GM19324 (cell line): Measurements from ENCODE around the gene MED26.
"Not testable (repeated sequence)": the region's sequence is repeated elsewhere in the genome, so short reads cannot be mapped to it uniquely, and the experiment has no call there.

Experiments used
- ATAC-seq: cut with Tn5 transposase; IDR thresholded peaks from one replicate; pipeline ENCODE4 v1.9.1; 2021; ENCODE audit warnings: mild to moderate bottlenecking, moderate library complexity; ENCODE audit not compliant: unreplicated experiment, low FRiP score

Gene MED26

DNA sequence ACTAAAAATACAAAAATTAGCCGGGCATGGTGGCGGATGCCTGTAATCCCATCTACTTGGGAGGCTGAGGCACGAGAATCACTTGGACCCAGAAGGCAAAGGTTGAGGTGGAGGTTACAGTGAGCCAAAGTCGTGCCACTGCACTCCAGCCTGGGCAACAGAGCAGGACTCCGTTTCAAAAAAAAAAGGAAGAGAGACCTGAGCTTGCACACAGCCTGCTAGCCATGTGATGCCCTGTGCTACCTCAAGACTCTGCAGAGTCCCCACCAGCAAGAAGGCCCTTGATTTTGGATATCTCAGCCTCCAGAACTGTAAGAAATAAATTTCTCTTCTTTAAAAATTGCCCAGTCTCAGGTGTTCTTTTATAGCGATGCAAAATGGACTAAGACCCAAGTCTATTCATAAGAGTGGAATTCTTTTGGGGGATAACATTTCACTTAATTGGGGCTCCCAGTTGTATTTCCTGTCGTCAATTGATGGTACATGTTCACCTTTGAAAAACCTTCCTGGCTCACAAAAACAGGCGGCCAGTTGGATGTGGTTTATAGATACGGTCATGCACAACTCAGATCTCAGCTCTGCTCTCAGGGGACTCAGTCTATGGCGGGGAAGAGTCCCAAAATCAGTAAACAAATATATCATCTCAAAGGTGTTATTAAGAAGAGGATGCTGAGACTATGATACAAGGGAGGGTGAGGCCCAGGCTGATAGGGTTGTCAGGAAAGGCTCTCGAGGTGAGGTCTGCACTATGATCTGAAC lies 83.4 kb downstream of the MED26 start:
- no peak for ATAC-seq

DNA sequence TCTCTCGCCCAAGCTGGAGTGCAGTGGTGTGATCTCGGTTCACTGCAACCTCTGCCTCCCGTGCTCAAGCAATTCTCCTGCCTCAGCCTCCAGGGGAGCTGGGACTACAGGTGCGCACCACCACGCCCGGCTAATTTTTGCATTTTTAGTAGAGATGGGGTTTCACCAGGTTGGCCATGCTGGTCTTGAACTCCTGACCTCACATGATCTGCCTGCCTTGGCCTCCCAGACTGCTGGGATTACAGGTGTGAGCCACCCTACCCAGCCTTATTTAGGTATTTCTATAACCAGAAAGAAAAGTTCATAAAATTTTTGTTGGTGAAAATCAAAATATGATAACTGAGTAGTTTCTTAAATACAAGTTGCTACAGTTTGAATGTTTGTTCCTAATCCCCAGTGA lies 84.3 kb downstream of the MED26 start:
- not testable (repeated sequence) for ATAC-seq

DNA sequence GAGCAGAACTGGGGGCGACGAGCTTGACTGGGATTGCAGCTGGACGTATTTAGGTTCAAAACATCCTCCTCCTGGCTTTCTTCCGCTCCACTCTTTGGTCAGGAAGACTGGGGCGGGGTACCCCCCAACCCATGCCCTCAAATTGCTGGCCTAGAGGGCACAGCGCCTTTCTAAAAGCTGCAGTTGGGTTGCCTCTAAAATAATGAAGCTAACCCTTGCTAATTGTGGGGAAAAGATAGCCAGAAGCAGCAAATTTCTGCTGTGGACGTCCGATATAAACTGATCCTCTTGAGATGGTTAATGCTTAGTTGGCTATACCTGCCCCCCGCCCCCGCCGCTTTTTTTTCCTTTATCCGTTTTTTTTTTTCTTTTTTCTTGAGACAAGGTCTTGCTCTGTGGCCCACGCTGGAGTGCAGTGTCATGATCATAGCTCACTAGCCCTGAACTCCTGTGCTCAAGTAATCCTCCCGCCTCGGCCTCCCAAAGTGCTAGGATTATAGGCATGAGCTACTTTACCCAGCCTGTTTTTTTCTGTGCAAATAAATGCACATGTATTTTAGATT lies 85.0 kb downstream of the MED26 start:
- no peak for ATAC-seq

GRCh38 chr19:16542045-16542909 lies 85.7 kb downstream of the MED26 start, which contains the start of gene CHERP:
Gene CHERP, minus strand, starts transcription at chr19:16542437. Its CDS starts 59 bp downstream, at chr19:16542378.
- peak; percentile 89 for ATAC-seq

DNA sequence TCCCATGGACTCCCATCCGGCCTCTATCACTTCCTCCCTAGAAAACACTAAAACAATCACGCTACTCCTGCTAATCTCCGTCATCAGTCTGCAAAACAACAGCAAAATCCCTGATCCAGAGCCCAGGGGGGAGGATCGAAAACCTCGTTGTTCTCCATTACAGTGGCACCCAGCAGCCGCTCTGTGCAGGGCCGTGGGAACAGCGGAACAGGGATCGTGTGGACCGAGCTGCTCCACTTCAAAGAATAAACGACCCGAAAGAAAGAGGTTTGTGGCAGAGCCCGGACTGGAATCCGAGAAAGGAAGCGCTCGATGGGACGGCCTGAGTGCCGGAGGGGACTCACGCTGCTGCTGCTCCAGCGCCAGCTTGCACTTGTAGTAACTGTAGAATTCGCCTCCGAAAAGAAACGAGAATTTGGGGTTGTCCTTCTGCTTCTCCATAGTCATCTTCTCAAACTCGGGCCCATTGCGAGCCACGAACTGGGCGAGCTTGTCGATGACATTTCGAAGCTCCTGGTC lies 86.4 kb downstream of the MED26 start:
- no peak for ATAC-seq

- no peak for ATAC-seq
Measured at GRCh38 chr19:16540948-16541347, 87.1 kb downstream of the MED26 start.

GRCh38 chr19:16537111-16537510 lies 90.9 kb downstream of the MED26 start:
- ATAC-seq = no peak

DNA sequence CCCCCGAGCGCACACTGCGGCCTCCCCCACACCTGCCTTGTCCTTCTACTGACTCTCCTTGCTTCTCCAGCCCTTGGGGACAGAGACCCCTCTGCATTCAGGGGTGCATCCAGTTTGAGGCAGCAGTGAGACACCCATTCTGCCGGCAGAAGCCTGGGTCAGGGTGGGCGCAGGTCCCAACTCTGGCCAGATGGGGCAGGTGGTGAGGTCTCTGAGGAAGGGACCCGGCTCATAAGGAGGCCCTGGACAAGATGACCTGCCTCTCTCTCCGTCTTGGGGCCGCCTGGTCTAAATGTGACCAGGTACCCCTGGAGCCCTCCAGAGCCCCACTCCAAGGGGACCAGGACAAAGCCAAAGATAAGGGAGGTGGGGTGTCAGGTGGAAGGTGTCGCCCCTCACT lies 91.9 kb downstream of the MED26 start:
- no peak for ATAC-seq

- ATAC-seq = no peak
Measured at GRCh38 chr19:16535381-16535780, 92.6 kb downstream of the MED26 start.

DNA sequence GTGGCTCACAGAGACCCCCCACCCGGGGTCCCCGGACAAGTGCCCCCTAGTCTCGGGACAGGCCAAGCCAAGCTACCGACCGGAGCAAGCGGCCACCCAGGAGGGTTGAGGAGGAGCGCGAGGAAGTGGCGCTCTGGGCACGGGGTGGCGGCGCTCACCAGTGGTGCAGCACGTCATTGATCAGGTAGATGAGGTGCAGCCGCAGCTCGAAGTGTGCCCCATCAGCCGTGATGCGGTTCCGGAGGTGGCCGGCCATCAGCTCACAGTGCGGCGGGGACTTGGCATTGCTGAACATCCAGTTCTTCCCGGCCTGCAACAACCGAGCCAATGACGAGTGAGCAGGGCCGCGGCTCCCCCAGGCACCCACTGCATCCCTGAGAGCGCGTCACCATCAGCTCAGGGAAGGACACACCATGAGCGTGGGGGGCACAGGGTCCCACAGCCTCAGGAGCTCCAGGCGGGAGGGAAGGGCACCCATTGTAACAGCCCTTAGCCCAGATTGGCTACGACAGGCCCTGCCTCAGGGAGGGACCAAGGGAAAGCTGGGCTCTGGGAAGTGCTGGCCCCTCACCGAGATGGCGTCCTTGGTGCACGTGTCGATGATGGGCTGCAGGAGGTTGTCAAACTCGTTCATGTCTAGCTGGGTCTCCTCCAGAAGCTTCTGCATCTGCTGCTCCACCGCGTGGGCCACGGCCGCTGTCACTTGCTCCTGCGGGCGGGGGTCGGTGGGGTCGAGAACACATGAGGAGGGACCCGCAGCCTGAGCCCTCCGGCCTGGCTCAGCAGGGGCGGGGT lies 95.4 kb downstream of the MED26 start:
- no peak for ATAC-seq

DNA sequence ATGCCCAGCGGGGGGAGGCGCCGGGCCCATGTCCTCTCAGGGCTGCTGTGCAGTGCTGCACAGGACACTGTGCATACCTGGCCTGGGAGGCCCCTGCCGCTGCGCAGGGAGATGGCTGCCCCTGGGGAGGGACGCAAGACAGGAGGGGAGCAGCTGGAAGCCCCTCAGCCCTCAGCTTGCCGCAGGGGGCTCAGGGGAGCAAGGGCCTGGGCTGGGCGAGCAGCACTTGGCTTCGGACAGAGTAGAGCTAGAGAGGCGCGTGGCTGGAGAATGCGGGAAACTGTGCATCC lies 96.7 kb downstream of the MED26 start:
- ATAC-seq = no peak

DNA sequence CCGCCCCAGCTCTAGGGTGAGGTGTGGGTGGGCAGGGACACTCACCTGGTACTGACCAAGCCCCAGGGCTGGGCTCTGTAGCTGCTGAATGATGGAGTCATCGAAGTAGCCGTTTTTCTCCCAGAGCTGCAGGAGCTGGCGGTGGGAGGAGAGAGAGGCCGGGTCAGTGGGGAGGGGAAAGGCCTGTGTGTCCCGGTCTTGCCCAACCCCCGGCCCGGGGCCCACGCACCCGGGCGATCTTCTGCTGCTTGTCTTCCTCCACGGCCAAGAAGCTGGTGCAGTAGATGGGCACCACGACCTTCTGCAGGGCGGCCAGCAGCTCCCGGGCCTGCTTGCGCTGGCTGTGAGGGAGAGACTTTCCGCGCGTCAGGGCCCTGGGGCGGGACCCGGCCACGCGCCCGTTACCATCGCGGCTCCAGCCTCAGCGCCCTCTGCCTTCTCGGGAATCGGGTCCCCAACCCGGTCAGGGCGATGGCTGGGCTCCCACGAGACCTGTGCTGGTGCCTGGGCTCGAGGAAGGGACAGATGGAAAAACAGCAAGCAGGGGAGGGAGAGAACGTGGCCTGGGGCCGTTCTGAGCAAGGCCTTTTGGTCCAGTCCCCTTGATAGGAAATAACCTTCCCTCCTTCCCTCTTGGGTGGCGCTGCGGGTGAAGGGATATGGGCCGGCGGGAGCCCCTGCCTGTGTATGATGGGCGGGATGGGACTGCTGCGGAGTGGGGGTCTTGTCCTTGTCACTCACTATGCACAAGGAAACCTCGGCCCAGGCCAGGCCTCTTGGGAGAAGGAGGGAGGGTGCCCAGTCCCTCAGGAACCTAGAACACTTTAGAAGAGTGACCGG lies 97.2 kb downstream of the MED26 start:
- ATAC-seq = no peak

DNA sequence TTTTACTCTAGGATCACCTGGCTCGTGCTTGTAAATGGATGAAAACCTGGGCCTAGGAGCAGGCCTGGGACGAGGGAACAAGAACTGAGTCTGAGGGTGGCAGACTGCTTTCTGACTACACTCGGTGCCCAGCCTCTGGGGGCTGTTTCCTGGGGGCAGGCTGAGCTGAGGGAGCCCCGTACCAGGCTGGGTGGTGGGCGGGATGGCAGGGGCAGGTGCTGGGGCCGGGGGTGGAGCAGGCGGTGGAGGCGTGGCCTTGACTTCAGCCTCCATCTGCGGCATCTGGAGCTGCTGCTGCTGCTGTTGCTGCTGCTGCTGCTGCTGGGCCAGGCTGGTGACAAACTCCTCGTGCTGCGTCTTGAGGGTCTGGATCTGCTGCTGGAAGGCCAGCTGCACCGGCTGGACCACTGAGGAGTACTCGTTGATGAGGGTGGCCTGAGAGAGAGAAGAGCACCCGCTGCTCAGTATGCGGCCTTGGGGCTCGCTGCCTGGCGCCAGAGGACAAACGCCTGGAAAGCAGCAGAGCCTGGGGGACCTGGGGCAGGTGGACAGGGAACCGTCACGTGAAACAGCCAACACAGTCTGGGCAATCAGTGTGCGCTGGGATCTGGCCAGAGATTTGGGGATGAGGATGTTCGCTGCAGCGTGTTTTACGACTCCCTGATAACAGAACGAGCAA lies 98.4 kb downstream of the MED26 start:
- no peak for ATAC-seq

DNA sequence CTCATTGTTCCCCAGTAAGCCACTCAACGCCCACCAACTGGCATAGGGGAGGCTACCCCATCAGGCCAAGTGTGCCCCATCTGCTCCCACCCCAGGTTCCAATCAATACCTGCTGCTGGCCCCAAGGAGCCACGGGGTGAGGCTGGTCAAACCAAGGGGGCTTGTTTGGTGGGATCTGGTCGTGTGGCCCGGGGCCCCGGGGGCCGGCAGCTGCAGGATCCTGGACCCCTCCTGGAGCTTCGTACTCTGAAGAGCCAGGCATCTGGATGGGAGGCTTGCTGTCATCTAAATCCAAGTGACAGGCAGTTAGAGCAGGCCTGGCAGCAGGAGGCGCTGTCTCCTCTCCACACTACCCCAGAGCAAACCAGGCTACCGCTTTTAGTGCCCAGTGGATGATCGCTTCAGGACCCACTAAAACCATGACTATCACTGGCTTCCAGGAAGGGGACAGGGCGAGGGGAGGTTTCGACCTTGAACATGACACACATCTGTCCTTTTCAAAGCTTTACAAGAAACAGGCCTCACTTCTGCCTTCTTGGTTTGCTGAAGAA lies 100.0 kb downstream of the MED26 start:
- ATAC-seq = no peak

DNA sequence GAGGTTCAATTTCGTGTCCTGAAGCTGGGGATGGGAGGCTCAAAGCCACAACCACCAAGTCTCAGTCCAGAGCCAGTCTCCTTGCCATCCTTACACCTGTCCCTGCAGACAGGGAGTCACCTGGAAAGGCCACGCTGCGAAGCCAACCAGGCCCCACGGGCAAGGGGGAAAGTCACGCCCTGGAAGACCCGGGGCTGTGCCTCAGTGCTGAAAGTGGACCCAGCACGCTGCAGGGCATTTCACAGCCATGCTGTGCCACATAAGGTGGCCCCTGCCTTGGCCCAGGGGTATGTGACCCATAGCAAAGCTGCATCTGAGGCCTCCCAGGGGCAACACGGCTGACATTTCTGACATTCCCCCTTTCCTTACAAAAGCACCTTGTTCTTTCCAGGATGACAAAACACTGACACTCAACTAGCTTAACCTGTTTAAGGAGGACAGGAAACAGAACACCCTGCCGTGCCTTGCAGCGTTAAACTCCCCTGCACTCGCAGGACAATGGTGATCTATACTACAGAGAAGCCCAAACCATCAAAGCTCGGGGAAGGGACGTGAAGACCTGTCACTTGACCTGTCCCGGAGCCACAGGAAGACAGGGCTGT lies 100.6 kb downstream of the MED26 start:
- ATAC-seq = no peak

DNA sequence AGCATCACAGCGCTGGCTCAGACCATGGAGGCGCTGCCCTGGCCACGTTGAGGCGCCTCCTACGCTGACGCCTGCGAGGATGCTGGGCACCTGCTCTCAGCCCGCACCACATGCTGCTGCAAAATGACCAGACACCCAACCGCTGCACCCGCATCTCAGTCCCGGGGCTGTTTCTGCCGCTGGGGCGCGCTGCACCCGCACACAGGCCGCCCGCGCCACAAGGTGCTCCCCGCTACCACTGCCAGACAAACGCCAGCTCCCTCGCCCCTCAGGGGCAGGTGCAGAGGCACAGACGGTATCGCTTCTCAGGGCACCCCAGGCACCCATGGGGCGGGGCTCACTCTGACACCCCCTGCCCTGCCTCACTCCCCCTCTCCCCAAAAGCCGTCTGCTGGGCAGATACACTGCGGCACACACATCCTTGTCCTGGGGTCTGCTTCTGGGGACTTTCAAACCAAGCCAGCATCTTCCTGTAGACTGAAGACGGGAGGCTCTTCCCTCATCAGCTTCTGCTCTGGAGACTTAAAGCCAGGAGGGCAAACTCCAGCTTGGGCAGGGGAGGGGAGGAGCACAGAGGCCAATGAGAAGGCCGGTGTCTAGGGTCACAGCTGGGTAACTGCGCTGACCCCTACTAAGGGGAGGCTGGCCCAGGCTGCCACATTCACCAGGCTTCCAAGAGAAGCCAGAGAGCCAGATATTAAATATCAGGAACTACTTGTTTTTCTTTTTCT lies 102.1 kb downstream of the MED26 start:
- no peak for ATAC-seq

DNA sequence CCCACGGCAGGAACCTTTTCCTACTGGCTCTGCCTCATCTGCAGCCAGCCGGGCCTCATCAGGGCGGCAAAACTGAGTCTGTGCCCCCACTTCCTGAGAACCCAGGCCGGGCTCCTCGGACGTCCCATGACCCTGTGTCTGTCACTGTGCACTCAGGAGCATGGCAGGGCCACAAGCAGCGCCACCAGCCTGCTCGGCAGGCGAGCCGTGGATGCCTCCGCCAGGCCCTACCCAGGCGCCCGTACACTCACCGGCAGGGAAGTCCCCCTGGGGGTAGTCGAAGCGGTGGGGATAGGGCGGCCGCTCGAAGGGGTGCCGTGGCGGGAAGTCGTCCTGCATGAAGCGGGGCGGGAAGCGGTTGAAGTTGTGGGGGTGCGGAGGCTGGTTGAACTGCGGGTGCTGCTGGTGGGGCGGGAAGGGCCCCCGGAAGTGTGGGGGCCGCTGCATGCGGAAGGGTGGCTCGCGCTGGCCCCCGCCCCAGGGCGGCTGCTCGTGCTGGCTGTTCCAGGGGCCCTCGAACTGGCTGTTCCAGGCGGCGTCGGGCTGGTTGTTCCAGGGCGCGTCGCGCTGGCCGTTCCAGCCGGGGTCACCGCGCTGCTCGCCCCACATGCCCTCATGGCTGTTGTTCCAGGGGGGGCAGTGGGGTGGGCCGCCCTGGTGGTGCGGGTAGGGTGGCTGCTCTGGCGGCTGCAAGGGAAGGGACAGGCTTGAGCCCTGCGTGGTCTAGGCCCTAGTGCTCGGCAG lies 102.8 kb downstream of the MED26 start:
- ATAC-seq = no peak
